Activated naive CD4-positive, alpha-beta T cell treated with anti-CD3 and anti-CD28 coated beads, Interleukin-2, amount 50 U/mL, for 16 hours (primary cell): ENCODE data around the gene MRPL53.
"Not testable (repeated sequence)": the region's sequence is repeated elsewhere in the genome, so short reads cannot be mapped to it uniquely, and the experiment has no call there.

Experiments used
- DNase-seq: peaks from one replicate; pipeline ENCODE4 v3.0.0-alpha.2; 2020

Gene MRPL53

GRCh38 chr2:74481431-74481830, 9.0 kb upstream of the MRPL53 start:
- no peak for DNase-seq

GRCh38 chr2:74474899-74475298, 2.4 kb upstream of the MRPL53 start:
- DNase-seq, result no peak

GRCh38 chr2:74474481-74474880, 2.0 kb upstream of the MRPL53 start:
- DNase-seq, result no peak

- no peak for DNase-seq
Observed at GRCh38 chr2:74472945-74473258, 422 bp upstream of the MRPL53 start.

- no peak for DNase-seq
Observed at GRCh38 chr2:74471332-74472065, 981 bp downstream of the MRPL53 start.

GRCh38 chr2:74470742-74471141, 1.7 kb downstream of the MRPL53 start:
- DNase-seq, result not testable (repeated sequence)

- no peak for DNase-seq
Observed at GRCh38 chr2:74464406-74464805, 8.1 kb downstream of the MRPL53 start.

GRCh38 chr2:74462786-74463105, 9.7 kb downstream of the MRPL53 start:
- DNase-seq, result no peak

GRCh38 chr2:74462054-74462785, 10.3 kb downstream of the MRPL53 start:
- DNase-seq, result no peak

- DNase-seq, result peak; percentile 30
Observed at GRCh38 chr2:74461187-74462053, 11.1 kb downstream of the MRPL53 start.

- DNase-seq, result not testable (repeated sequence)
Observed at GRCh38 chr2:74460187-74460586, 12.3 kb downstream of the MRPL53 start.

GRCh38 chr2:74459503-74460118, 12.9 kb downstream of the MRPL53 start:
- not testable (repeated sequence) for DNase-seq

- no peak for DNase-seq
Observed at GRCh38 chr2:74458938-74459363, 13.5 kb downstream of the MRPL53 start.

GRCh38 chr2:74458132-74458937, 14.1 kb downstream of the MRPL53 start, which contains the start of gene WBP1:
WBP1 (plus strand) TSS chr2:74458438; CDS start chr2:74458603, 165 bp downstream.
- peak; percentile 98 for DNase-seq

GRCh38 chr2:74457549-74458131, 14.8 kb downstream of the MRPL53 start:
- peak; percentile 83 for DNase-seq

GRCh38 chr2:74457129-74457548, 15.3 kb downstream of the MRPL53 start:
- DNase-seq, result no peak

GRCh38 chr2:74454654-74455511, 17.6 kb downstream of the MRPL53 start, which contains the start of gene INO80B:
INO80B (plus strand) TSS chr2:74455087; CDS start chr2:74455117, 30 bp downstream.
- peak; percentile 94 for DNase-seq

GRCh38 chr2:74450570-74451190, 21.8 kb downstream of the MRPL53 start:
- no peak for DNase-seq

- DNase-seq, result no peak
Observed at GRCh38 chr2:74448771-74449170, 23.7 kb downstream of the MRPL53 start.
